ENCODE data around the gene ACSS1.
"Not testable (repeated sequence)": the region's sequence is repeated elsewhere in the genome, so short reads cannot be mapped to it uniquely, and the experiment has no call there.

The ACSS1 gene

DNA sequence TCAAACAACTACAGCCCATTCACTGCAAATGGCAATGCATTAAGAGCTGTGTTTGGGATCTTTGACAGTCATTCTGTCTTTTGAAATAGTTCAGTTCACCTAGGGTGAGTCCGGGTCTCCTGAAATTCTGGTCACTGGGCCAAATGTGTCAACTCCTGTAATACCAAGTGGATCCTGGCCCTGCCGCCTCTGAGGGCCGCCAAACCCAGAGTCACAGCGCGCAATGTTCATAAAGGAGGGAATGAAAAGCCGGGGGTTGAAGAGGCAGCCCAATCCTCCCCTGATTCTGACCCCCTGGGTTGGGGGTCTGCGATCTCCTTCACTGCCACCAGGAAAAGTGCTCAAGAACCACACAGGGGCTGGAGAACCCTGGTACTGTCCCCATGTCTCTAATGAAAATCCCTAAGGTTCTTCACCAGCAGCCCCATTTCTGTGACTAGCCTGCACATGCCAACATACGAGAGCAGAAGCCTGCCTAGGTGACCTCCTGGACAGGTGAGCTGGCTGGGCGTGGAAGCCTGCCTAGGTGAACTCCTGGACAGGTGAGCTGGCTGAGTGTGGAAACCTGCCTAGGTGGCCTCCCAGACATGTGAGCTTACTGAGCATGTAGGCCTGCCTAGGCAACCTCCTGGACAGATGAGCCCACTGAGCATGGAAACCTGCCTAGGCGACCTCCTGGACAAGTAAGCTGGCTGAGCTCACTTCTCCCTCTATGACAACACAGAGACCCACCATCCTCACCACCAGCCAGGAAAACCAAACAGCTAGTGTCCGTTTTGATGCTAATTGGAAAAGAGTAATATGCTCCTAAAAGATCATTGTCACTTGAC, 49.3 kb downstream of the ACSS1 start:
- no peak overlapping the region for H3K4me3 ChIP-seq (ENCODE audit: control insufficient read depth, low read depth, low read length)
- no peak for DNase-seq (ENCODE audit: low read depth)
- TF ChIP-seq, protein P1, sequence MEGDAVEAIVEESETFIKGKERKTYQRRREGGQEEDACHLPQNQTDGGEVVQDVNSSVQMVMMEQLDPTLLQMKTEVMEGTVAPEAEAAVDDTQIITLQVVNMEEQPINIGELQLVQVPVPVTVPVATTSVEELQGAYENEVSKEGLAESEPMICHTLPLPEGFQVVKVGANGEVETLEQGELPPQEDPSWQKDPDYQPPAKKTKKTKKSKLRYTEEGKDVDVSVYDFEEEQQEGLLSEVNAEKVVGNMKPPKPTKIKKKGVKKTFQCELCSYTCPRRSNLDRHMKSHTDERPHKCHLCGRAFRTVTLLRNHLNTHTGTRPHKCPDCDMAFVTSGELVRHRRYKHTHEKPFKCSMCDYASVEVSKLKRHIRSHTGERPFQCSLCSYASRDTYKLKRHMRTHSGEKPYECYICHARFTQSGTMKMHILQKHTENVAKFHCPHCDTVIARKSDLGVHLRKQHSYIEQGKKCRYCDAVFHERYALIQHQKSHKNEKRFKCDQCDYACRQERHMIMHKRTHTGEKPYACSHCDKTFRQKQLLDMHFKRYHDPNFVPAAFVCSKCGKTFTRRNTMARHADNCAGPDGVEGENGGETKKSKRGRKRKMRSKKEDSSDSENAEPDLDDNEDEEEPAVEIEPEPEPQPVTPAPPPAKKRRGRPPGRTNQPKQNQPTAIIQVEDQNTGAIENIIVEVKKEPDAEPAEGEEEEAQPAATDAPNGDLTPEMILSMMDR (IDR thresholded peaks at IDR 0.05; ENCODE audit: control insufficient read depth, insufficient read depth, low read depth, low read length, missing control alignments) = no peak

DNA sequence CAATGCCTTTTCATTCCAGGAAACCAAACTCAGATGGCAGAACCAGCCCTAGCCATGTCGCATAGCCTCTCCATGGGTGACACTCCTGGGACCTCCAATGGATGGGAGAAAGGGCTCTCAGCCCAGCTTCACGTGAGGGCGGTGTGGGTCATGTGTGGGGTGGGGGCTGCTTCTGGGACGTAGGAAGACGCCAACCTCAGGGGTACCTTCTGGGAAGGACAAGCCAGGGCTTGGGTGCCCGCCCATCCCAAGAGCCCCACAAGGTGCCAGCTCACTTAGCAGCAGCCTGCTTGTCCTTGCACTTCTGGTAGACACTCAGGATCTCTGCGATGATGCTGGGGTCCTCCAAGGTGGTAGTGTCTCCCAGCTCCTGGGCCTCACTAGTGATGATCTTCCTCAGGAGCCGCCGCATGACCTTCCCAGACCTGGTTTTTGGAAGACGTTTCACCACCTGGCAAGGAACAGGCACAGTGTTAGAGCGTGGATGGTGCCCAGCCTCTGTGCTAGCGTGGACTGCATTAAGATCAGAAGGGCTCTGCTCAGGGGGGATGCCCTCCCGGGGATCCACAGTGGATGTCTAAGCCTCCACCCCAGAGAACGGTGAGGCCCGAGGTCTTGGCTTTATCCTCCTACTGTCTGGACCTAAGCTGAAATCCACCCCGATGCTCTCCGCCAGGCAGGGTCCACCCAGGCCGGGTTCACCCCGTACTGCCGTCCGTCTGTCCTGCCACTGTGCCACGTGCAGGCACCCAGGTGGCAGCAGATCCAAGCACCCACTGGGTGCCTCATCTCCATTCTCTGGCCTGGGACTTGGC, 50.2 kb downstream of the ACSS1 start:
- no peak for DNase-seq (ENCODE audit: low read depth)
- H3K4me3 ChIP-seq (ENCODE audit: control insufficient read depth, low read depth, low read length) = no peak overlapping the region
- TF ChIP-seq, protein P1 (IDR thresholded peaks at IDR 0.05; ENCODE audit: control insufficient read depth, insufficient read depth, low read depth, low read length, missing control alignments) = no peak

DNA sequence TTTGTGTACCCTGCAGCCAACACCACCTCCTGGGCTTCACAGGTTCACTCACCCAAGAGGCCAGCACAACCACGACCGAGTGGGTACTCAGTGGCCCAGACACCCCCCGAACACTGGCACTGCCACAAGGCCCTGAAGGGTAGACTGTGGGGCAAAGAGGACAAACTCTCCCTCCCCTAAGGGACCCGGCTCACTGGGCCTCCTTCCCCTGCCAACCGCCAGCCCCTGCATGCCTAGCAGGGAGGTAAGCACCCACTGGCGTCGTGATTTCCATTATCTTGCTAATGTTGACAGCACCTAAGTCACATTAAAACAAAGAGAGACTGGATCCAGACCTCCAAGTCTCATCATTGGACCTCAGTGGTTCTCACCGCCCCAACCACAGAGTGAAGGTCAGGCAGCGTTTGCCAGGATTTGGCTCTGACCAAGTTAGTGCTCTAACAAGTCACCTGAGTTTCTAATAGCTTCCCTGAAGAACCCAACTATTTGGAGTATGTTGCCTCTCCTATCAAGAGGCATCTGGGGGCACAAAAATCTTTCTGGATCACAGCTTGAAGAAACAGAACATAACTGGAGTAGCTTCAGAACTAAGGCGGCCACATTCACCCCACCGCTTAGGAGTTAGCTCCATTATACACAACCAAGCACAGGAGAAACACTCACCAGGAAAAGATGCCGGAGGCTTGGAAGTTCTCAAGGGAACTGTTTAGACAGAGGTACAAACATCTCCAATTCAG, 51.3 kb downstream of the ACSS1 start:
- H3K4me3 ChIP-seq (ENCODE audit: control insufficient read depth, low read depth, low read length) = no peak overlapping the region
- TF ChIP-seq, protein P1 (IDR thresholded peaks at IDR 0.05; ENCODE audit: control insufficient read depth, insufficient read depth, low read depth, low read length, missing control alignments) = no peak
- no peak for DNase-seq (ENCODE audit: low read depth)

DNA sequence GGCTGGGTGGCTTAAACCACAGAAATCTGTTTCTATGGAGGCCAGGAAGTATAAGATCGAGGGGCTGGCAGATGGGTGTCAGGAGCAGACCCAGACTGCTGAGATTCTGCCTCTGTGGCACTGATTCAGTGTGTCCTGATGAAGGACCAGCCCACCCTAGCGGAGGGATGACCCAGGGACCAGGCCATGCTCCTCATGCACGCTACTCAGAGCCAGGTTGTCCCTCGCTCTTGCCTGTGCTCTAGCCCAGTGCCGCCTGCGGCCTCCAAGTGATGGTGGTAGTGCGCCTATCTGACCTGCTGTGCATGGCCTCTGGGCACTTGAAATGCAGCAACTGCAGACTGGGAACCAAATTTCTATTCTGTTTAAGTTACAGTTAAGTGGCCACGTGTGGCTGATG, 52.3 kb downstream of the ACSS1 start:
- TF ChIP-seq, protein P1 (IDR thresholded peaks at IDR 0.05; ENCODE audit: control insufficient read depth, insufficient read depth, low read depth, low read length, missing control alignments) = no peak
- no peak for DNase-seq (ENCODE audit: low read depth)
- no peak overlapping the region for H3K4me3 ChIP-seq (ENCODE audit: control insufficient read depth, low read depth, low read length)

DNA sequence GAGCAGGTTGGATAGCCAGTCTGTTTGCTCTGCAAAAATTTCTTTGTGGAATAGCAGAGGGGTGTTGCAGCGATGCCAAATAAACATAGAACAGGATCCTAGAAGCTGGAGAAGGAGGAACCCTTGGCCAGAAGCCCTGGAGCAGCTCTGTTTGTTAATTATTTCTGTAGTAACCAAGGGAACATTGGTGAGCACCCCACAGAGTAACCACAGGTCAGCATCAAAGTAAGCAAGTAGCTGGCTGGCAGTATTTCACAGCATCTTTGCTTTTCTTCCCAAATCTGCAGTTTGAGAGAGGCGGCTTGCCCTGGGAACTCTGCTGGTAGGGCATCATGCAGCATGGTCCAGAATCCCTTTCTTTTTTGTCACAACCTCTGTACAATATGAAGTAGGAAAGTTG, 52.7 kb downstream of the ACSS1 start:
- H3K4me3 ChIP-seq (ENCODE audit: control insufficient read depth, low read depth, low read length) = no peak overlapping the region
- TF ChIP-seq, protein P1 (IDR thresholded peaks at IDR 0.05; ENCODE audit: control insufficient read depth, insufficient read depth, low read depth, low read length, missing control alignments) = no peak
- DNase-seq (ENCODE audit: low read depth) = no peak

DNA sequence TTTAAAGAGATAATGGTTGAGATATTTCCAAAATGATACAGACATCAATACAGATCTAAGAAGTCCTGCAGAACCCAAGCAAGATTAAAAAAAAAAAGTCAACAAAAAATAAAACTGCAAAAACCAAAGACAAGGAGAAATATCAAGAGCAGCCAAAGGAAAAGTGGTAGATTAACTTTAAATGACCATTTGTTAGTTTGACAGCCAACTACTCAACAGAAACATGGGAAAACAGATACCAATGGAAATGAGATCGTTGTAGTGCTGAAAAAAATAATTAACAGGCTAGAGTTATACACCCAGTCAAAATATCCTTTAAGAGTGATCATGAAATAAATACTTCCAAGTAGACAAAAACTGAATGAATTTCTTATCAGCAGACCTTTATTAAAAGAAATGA, 54.9 kb downstream of the ACSS1 start:
- TF ChIP-seq, protein P1 (IDR thresholded peaks at IDR 0.05; ENCODE audit: control insufficient read depth, insufficient read depth, low read depth, low read length, missing control alignments) = no peak
- DNase-seq (ENCODE audit: low read depth) = no peak
- no peak overlapping the region for H3K4me3 ChIP-seq (ENCODE audit: control insufficient read depth, low read depth, low read length)

DNA sequence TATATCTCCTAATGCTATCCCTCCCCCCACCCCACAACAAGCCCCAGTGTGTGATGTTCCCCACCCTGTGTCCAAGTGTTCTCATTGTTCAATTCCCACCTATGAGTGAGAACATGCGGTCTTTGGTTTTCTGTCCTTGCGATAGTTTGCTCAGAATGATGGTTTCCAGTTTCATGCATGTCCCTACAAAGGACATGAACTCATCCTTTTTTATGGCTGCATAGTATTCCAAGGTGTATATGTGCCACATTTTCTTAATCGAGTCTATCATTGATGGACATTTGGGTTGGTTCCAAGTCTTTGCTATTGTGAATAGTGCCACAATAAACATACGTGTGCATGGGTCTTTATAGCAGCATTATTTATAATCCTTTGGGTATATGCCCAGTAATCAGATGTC, 56.6 kb downstream of the ACSS1 start:
- not testable (repeated sequence) for DNase-seq (ENCODE audit: low read depth); H3K4me3 ChIP-seq (ENCODE audit: control insufficient read depth, low read depth, low read length)

Data from AG09309 (cell line).